ENCODE measurements around the gene OSBPL1A. TPM values are rescaled to one million over a fixed set of nuclear protein-coding genes. Genes with fewer than 3 reads are reported as not detected.

OSBPL1A gene
- polyA plus RNA-seq, 2 of the 4 experiments (the other 2 are of a cell fraction): 10.5 to 22.1 TPM

DNA sequence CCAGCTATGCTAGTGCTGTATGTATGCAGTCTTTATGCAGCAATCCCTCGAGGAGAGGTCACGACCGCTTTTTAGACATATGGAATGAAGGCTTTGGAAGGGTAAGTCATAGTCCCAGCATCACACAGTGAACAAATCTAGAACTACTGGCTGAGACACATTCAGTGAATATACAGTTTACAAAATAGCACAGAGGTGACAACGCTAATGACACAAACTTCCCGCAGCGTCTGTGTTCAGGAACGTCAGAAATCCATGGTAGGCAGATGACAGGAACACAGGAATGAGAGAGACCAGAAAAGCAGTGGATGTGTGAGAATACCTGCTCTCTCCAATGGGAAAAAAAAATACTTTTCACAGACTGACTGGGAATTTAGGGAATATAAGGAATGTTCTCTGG, 229.1 kb downstream of the OSBPL1A start:
- Histone ChIP-seq H3K9me3 (no peaks in the 10 kb centered on the region), H3K27ac (no peak overlapping the region), H3K4me2 (no peak overlapping the region), H3K4me1 (no peaks in the 10 kb centered on the region), H3K4me3 (no peak overlapping the region)
- WGBS (ENCODE audit: missing lambda C conversion rate): 91% methylated on average over 7 of the region's 7 CpGs
- ATAC-seq (no peak), DNase-seq (ENCODE audit: low read depth in 1 of 2, low spot score in 1 of 2) (no peak), FAIRE-seq (no peak)
- ChIA-PET CTCF (interaction anchor here (0.6 to 1.2 kb wide), 2 partner anchors 8 to 25 kb away, joined by 3 to 4 read pairs; no protein-coding TSS in a partner anchor), POLR2A (no interaction called here)
- TF ChIP-seq NFE2L2 (conservative IDR thresholded peaks at IDR 0.05; ENCODE audit: low read length) (no peak), KDM1A (IDR thresholded peaks at IDR 0.05; ENCODE audit: low read depth) (no peak), ZSCAN20 (CRISPR knock-in tag; IDR thresholded peaks at IDR 0.05) (no peak), RARB (CRISPR knock-in tag; IDR thresholded peaks at IDR 0.05) (no peak), MAZ (IDR thresholded peaks at IDR 0.05; ENCODE audit: borderline replicate concordance, low read depth, low read length) (no peak), TP53 (CRISPR knock-in tag; IDR thresholded peaks at IDR 0.05) (no peak), ESRRA (IDR thresholded peaks at IDR 0.05; ENCODE audit: borderline replicate concordance, low read length) (no peak), NPAS2 (CRISPR knock-in tag; IDR thresholded peaks at IDR 0.05; ENCODE audit: borderline replicate concordance) (no peak), EP300 (IDR thresholded peaks at IDR 0.05) (no peak)
- TF ChIP-seq, protein P1, sequence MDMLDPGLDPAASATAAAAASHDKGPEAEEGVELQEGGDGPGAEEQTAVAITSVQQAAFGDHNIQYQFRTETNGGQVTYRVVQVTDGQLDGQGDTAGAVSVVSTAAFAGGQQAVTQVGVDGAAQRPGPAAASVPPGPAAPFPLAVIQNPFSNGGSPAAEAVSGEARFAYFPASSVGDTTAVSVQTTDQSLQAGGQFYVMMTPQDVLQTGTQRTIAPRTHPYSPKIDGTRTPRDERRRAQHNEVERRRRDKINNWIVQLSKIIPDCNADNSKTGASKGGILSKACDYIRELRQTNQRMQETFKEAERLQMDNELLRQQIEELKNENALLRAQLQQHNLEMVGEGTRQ (IDR thresholded peaks at IDR 0.05): no peak
- TF ChIP-seq, protein P2, sequence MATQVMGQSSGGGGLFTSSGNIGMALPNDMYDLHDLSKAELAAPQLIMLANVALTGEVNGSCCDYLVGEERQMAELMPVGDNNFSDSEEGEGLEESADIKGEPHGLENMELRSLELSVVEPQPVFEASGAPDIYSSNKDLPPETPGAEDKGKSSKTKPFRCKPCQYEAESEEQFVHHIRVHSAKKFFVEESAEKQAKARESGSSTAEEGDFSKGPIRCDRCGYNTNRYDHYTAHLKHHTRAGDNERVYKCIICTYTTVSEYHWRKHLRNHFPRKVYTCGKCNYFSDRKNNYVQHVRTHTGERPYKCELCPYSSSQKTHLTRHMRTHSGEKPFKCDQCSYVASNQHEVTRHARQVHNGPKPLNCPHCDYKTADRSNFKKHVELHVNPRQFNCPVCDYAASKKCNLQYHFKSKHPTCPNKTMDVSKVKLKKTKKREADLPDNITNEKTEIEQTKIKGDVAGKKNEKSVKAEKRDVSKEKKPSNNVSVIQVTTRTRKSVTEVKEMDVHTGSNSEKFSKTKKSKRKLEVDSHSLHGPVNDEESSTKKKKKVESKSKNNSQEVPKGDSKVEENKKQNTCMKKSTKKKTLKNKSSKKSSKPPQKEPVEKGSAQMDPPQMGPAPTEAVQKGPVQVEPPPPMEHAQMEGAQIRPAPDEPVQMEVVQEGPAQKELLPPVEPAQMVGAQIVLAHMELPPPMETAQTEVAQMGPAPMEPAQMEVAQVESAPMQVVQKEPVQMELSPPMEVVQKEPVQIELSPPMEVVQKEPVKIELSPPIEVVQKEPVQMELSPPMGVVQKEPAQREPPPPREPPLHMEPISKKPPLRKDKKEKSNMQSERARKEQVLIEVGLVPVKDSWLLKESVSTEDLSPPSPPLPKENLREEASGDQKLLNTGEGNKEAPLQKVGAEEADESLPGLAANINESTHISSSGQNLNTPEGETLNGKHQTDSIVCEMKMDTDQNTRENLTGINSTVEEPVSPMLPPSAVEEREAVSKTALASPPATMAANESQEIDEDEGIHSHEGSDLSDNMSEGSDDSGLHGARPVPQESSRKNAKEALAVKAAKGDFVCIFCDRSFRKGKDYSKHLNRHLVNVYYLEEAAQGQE (IDR thresholded peaks at IDR 0.05): no peak

DNA sequence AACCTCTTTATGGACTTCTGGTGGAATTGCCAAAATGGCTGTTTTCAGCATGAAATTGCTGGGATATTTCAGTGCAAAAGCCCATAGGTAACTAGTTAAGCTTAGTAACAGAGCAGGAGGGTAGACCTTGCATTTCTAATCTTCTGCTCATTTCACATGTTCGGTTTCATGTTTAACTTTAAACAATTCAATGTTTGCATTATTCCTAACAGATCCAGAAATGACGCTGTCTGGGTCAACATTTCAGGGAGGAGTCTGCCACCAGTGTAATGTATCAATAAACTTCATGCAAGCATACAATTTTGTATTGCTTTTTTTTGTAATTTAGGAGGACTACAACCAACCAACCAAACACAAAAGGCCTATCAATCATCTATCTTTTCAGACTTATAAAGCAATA, 236.3 kb downstream of the OSBPL1A start:
- no peak overlapping the region for H3K4me3 ChIP-seq
- DNase-seq (ENCODE audit: low read depth in 1 of 2, low spot score in 1 of 2): no peak
- no peak for ATAC-seq
- ChIA-PET CTCF (no interaction called here), POLR2A (no interaction called here)
- 48% methylated on average over 2 of the region's 2 CpGs for WGBS (ENCODE audit: missing lambda C conversion rate)
- H3K9me3 ChIP-seq: no peaks in the 10 kb centered on the region
- no peak overlapping the region for H3K27ac ChIP-seq
- H3K4me2 ChIP-seq: no peak overlapping the region
- no peak for TF ChIP-seq HEYL (CRISPR knock-in tag; IDR thresholded peaks at IDR 0.05)
- TF ChIP-seq, protein P3, sequence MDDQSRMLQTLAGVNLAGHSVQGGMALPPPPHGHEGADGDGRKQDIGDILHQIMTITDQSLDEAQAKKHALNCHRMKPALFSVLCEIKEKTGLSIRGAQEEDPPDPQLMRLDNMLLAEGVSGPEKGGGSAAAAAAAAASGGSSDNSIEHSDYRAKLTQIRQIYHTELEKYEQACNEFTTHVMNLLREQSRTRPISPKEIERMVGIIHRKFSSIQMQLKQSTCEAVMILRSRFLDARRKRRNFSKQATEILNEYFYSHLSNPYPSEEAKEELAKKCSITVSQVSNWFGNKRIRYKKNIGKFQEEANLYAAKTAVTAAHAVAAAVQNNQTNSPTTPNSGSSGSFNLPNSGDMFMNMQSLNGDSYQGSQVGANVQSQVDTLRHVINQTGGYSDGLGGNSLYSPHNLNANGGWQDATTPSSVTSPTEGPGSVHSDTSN (IDR thresholded peaks at IDR 0.05): no peak
- no peak for TF ChIP-seq JUN (IDR thresholded peaks at IDR 0.05)
- no peak for TF ChIP-seq KDM5A (IDR thresholded peaks at IDR 0.05)
- TF ChIP-seq KDM1A (IDR thresholded peaks at IDR 0.05; ENCODE audit: low read depth): no peak
- no peak for FAIRE-seq
- H3K4me1 ChIP-seq: no peaks in the 10 kb centered on the region

DNA sequence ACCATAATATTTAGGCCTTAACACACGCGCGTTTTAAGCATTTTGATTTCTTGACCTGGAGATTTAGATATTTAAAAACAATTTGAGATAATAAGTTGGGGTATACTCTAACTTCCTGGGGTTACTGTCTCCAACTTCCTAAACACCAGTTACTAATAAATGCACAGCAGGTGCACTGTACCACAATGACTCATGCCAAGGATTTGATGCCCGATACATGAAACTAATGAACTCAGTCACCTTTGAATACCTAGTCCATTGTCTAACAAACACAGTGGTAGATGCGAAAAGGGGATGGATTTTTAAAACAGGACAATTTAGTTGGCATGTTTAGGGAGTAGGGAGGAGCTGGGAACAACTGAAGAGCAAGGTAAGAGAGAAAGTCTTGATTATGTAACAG, 237.5 kb downstream of the OSBPL1A start:
- ChIA-PET POLR2A (interaction anchor here (0.6 kb wide), 1 partner anchor 108 kb away, joined by 5 read pairs; no protein-coding TSS in a partner anchor), CTCF (no interaction called here)
- no peak overlapping the region for H3K4me2 ChIP-seq
- FAIRE-seq (no peak), DNase-seq (ENCODE audit: low read depth in 1 of 2, low spot score in 1 of 2) (no peak), ATAC-seq (no peak)
- no peak overlapping the region for H3K4me3 ChIP-seq
- TF ChIP-seq HOXB5 (CRISPR knock-in tag; IDR thresholded peaks at IDR 0.05) (no peak), NR3C1 (IDR thresholded peaks at IDR 0.05) (no peak), FOXS1 (CRISPR knock-in tag; IDR thresholded peaks at IDR 0.05) (no peak), PHF8 (IDR thresholded peaks at IDR 0.05; ENCODE audit: borderline replicate concordance, low read depth) (no peak), SREBF2 (IDR thresholded peaks at IDR 0.05) (no peak), BHLHE40 (IDR thresholded peaks at IDR 0.05; ENCODE audit: low read depth, low read length) (no peak), EHF (CRISPR knock-in tag; IDR thresholded peaks at IDR 0.05) (no peak), CBX2 (IDR thresholded peaks at IDR 0.05; ENCODE audit: borderline replicate concordance, low read depth) (no peak)
- TF ChIP-seq, protein P4, sequence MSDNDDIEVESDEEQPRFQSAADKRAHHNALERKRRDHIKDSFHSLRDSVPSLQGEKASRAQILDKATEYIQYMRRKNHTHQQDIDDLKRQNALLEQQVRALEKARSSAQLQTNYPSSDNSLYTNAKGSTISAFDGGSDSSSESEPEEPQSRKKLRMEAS (IDR thresholded peaks at IDR 0.05): no peak
- TF ChIP-seq, protein P5, sequence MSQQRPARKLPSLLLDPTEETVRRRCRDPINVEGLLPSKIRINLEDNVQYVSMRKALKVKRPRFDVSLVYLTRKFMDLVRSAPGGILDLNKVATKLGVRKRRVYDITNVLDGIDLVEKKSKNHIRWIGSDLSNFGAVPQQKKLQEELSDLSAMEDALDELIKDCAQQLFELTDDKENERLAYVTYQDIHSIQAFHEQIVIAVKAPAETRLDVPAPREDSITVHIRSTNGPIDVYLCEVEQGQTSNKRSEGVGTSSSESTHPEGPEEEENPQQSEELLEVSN (IDR thresholded peaks at IDR 0.05; ENCODE audit: borderline replicate concordance, low read depth): no peak
- 93% methylated on average over 5 of the region's 5 CpGs for WGBS (ENCODE audit: missing lambda C conversion rate)
- no peaks in the 10 kb centered on the region for H3K9me3 ChIP-seq
- no peaks in the 10 kb centered on the region for H3K4me1 ChIP-seq
- H3K27ac ChIP-seq: no peak overlapping the region
